Stimulated activated CD4-positive, alpha-beta T cell treated with anti-CD3 and anti-CD28 coated beads, Interleukin-4, amount 100 ng/mL, for 1 hour (primary cell): ENCODE measurements around the gene EPAS1.

Source experiments
- DNase-seq: peaks from one replicate; pipeline ENCODE4 v3.0.0-alpha.2; 2020

Gene EPAS1

GRCh38 chr2:46325182-46325928 lies 28.1 kb downstream of the EPAS1 start:
- DNase-seq, result no peak

GRCh38 chr2:46326231-46326980 lies 29.2 kb downstream of the EPAS1 start:
- no peak for DNase-seq

GRCh38 chr2:46327627-46328026 lies 30.4 kb downstream of the EPAS1 start:
- no peak for DNase-seq

GRCh38 chr2:46328291-46328690 lies 31.1 kb downstream of the EPAS1 start:
- no peak for DNase-seq

- DNase-seq, result no peak
These were observed 31.6 kb downstream of the EPAS1 start for GRCh38 chr2:46328829-46329228.

GRCh38 chr2:46329340-46329739 lies 32.1 kb downstream of the EPAS1 start:
- DNase-seq, result no peak

- no peak for DNase-seq
These were observed 32.9 kb downstream of the EPAS1 start for GRCh38 chr2:46329803-46330775.

- DNase-seq, result no peak
These were observed 34.0 kb downstream of the EPAS1 start for GRCh38 chr2:46331109-46331766.

GRCh38 chr2:46332686-46333281 lies 35.6 kb downstream of the EPAS1 start:
- DNase-seq, result no peak

GRCh38 chr2:46333912-46334311 lies 36.7 kb downstream of the EPAS1 start:
- DNase-seq, result no peak

- DNase-seq, result no peak
These were observed 37.4 kb downstream of the EPAS1 start for GRCh38 chr2:46334389-46335271.

- DNase-seq, result no peak
These were observed 38.4 kb downstream of the EPAS1 start for GRCh38 chr2:46335391-46336282.

GRCh38 chr2:46336283-46336959 lies 39.2 kb downstream of the EPAS1 start:
- DNase-seq, result no peak

- no peak for DNase-seq
These were observed 40.2 kb downstream of the EPAS1 start for GRCh38 chr2:46337208-46337994.

GRCh38 chr2:46338674-46339073 lies 41.5 kb downstream of the EPAS1 start:
- DNase-seq, result no peak

GRCh38 chr2:46339200-46339599 lies 42.0 kb downstream of the EPAS1 start:
- DNase-seq, result no peak

GRCh38 chr2:46339676-46340459 lies 42.7 kb downstream of the EPAS1 start:
- no peak for DNase-seq
